Endothelial cell of umbilical vein (primary cell): ENCODE data around the gene LRRC7. TPM values are rescaled to one million over a fixed set of nuclear protein-coding genes. Genes with fewer than 3 reads are reported as not detected.

ENCODE experiments used
- BruUV-seq: library from RNA; stranded (reverse); fragments of 400-500 nt; replicated peaks from 2 replicates; lab custom pipeline; 2021; lab: Mats Ljungman, UMichigan
- CTCF ChIA-PET: fragments of 300-600, 350-600 bp; sonication (Branson Sonifier 250); formaldehyde crosslinking; loops from one replicate; lab custom pipeline; 2021; ENCODE audit warnings: antibody characterized with exemption, inconsistent platforms; lab: Charles Lee
- POLR2A ChIA-PET: fragments of 300-600, 350-600 bp; sonication (Branson Sonifier 250); formaldehyde crosslinking; loops from one replicate; lab custom pipeline; 2021; ENCODE audit warnings: antibody characterized with exemption, inconsistent platforms; lab: Charles Lee
- DNase-seq: peaks from one replicate; pipeline ENCODE4 v3.0.0-alpha.2; 2011; ENCODE audit warnings: low read depth, low spot score
- FAIRE-seq: peaks from 2 replicates; lab custom pipeline; 2011; peaks lifted over from hg19 to GRCh38; lab: Jason Lieb, UNC
- H2AFZ ChIP-seq: 2 replicates; pipeline ENCODE4 v1.6.0; 2012; ENCODE audit warnings: low read depth, low read length, control low read depth, inconsistent platforms
- H3K27ac ChIP-seq: 2 replicates; pipeline ENCODE4 v1.5.1; 2011; ENCODE audit warnings: low read depth, mild to moderate bottlenecking, control low read depth, low read length, moderate library complexity; ENCODE audit not compliant: insufficient read depth
- H3K27me3 ChIP-seq, 2 experiments: 2 replicates each; pipeline versions ENCODE4 v1.6.0 to v1.6.1; 2011; ENCODE audit warnings: low read length in 2 of 2, mixed read lengths in 1 of 2; ENCODE audit not compliant: control insufficient read depth in 2 of 2, insufficient read depth in 2 of 2
- H3K36me3 ChIP-seq, 2 experiments: 2 replicates in 1 of 2; 3 replicates in 1 of 2; pipeline ENCODE4 v1.5.1; 2011; ENCODE audit warnings: low read length in 2 of 2, mild to moderate bottlenecking in 1 of 2, moderate library complexity in 1 of 2; ENCODE audit not compliant: control insufficient read depth in 2 of 2, insufficient read depth in 2 of 2; ENCODE audit errors: extremely low read depth in 1 of 2
- H3K4me1 ChIP-seq: 3 replicates; pipeline ENCODE4 v1.5.1; 2011; ENCODE audit warnings: mild to moderate bottlenecking, low read length; ENCODE audit not compliant: control insufficient read depth, insufficient read depth; ENCODE audit errors: extremely low read depth
- H3K4me2 ChIP-seq: 2 replicates; pipeline ENCODE4 v1.6.1; 2011; ENCODE audit warnings: low read length, control low read depth, mixed read lengths; ENCODE audit not compliant: insufficient read depth
- H3K4me3 ChIP-seq, 3 experiments: fragments of 200-600 bp in 1 of 3; sonication (generic), shearing (Covaris generic) in 1 of 3; replicated peaks in 1 of 3; 2 replicates each; pipeline ENCODE4 v1.5.1; 2011 to 2016; ENCODE audit warnings: control low read depth in 3 of 3, low read length in 3 of 3, mild to moderate bottlenecking in 2 of 3, inconsistent platforms in 1 of 3, low read depth in 1 of 3, moderate library complexity in 1 of 3; ENCODE audit not compliant: insufficient read depth in 1 of 3
- H3K79me2 ChIP-seq: 2 replicates; pipeline ENCODE4 v1.6.0; 2012; ENCODE audit warnings: low read length, inconsistent platforms; ENCODE audit not compliant: control insufficient read depth, insufficient read depth
- H3K9ac ChIP-seq: replicated peaks from 2 replicates; pipeline ENCODE3; 2011; ENCODE audit warnings: low read length, control low read depth; ENCODE audit not compliant: insufficient read depth; ENCODE audit errors: extremely low read depth
- H3K9me1 ChIP-seq: replicated peaks from 3 replicates; pipeline ENCODE4 v1.6.0; 2011; ENCODE audit warnings: mild to moderate bottlenecking, low read length; ENCODE audit not compliant: control insufficient read depth, insufficient read depth; ENCODE audit errors: extremely low read depth
- H3K9me3 ChIP-seq: replicated peaks from 2 replicates; pipeline ENCODE4 v1.5.1; 2012; ENCODE audit warnings: low read length, inconsistent platforms; ENCODE audit not compliant: control insufficient read depth, insufficient read depth
- H4K20me1 ChIP-seq: replicated peaks from 2 replicates; pipeline ENCODE3; 2011; ENCODE audit warnings: mild to moderate bottlenecking, low read length; ENCODE audit not compliant: control insufficient read depth, insufficient read depth; ENCODE audit errors: extremely low read depth
- EZH2 ChIP-seq: IDR thresholded peaks from 2 replicates; pipeline ENCODE4 v1.6.1; 2012; ENCODE audit warnings: borderline replicate concordance, low read depth, mild to moderate bottlenecking, moderate library complexity, low read length, inconsistent platforms; ENCODE audit not compliant: severe bottlenecking
- POLR2A ChIP-seq: IDR thresholded peaks from 2 replicates; pipeline ENCODE4 v1.6.1; 2012; ENCODE audit warnings: low read depth, mild to moderate bottlenecking, control low read depth, low read length
- POLR2AphosphoS5 ChIP-seq: IDR thresholded peaks from 2 replicates; pipeline ENCODE4 v1.6.1; 2012; ENCODE audit warnings: low read depth, mild to moderate bottlenecking, control low read depth, low read length, moderate library complexity; ENCODE audit not compliant: insufficient read depth
- dilution Hi-C: fragments of 300-500 bp; cut with MboI; formaldehyde crosslinking; loops from one replicate; pipeline ENCODE4 v1.15.0; 2019; ENCODE audit warnings: low sequenced_read_pairs; ENCODE audit not compliant: extremely low pct_ligation_motif_present
- intact Hi-C: fragments of 100-400 bp; cut with micrococcal nuclease; formaldehyde crosslinking; loops from one replicate; pipeline ENCODE4 v1.10.0; 2022
- polyA plus RNA-seq, 4 experiments: library from polyadenylated mRNA; depleted of rRNA in 3 of 4; stranded (reverse) in 3 of 4; unstranded in 1 of 4; fragments of >200 nt; gene quantifications; 2 replicates each; pipeline versions ENCODE4 v1.2.1 to v1.2.3, GENCODE V29; 2011 to 2012; ENCODE audit warnings: missing spikeins in 1 of 4
- total RNA-seq: library from RNA; stranded (reverse); gene quantifications from 2 replicates; pipeline ENCODE4 v1.2.3, GENCODE V29; 2021
- TF ChIP-seq, protein P1 (sequence below): IDR thresholded peaks from 2 replicates; pipeline ENCODE4 v1.6.1; 2011; ENCODE audit not compliant: insufficient read depth, insufficient read length
- TF ChIP-seq, protein P2 (sequence below), 2 donors: IDR thresholded peaks; 1 replicate in 1 of 2; 2 replicates in 1 of 2; pipeline ENCODE4 v1.5.1; 2011; ENCODE audit warnings: low read length in 2 of 2, mild to moderate bottlenecking in 2 of 2, moderate library complexity in 2 of 2, control low read depth in 1 of 2, inconsistent platforms in 1 of 2, low read depth in 1 of 2; ENCODE audit not compliant: insufficient read depth in 1 of 2; ENCODE audit errors: extremely low read depth in 1 of 2

LRRC7 gene
- total and polyA plus RNA-seq, 2 donors (not counting 3 experiments of a cell fraction or from before 2014, with no cell fraction given): 0.11 to 0.58 TPM

DNA sequence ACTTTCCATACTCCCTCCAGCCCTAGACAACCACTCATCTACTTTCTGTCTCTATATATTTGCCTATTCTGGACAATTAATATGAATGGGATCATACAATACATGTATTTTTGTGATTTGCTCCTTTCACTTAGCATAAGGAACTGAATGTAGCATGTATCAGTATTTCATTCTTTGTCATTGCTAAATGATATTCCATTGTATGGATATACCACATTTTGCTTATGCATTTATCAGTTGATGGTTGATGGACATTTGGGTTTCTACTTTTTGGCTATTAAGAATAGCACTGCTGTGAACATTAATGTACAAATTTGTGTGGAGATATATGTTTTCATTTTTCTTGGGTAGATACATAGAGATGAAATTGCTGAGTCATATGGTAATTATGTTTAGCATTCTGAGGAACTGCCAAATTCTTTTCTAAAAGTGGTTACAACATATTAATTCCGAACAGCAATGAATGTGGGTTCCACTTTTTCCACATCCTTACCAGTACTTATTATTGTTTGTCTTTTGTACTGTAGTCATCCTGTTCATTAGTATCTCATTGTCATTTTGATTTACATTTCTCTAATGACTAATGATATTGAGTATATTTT, 516.7 kb downstream of the LRRC7 start:
- no peak for FAIRE-seq
- Histone ChIP-seq H3K27me3 (no peaks in the 10 kb centered on the region), H2AFZ (no peak overlapping the region), H3K36me3 (no peaks in the 10 kb centered on the region), H3K9me3 (no peaks in the 10 kb centered on the region), H3K4me2 (no peak overlapping the region), H3K4me1 (no peaks in the 10 kb centered on the region), H3K4me3 (no peak overlapping the region), H3K79me2 (no peaks in the 10 kb centered on the region), H4K20me1 (no peaks in the 10 kb centered on the region), H3K9me1 (no peaks in the 10 kb centered on the region), H3K9ac (no peak overlapping the region), H3K27ac (no peak overlapping the region)
- TF ChIP-seq POLR2AphosphoS5: no peak
- ChIA-PET POLR2A (no interaction called here), CTCF (interaction anchor here (1.4 kb wide), 1 partner anchor 24 kb away, joined by 3 read pairs; no protein-coding TSS in a partner anchor)
- no peak for DNase-seq
- intact Hi-C loops: no loop called here
- BruUV-seq: no TSS peak
- dilution Hi-C loops: no loop called here

GRCh38 chr1:70085521-70085920, 517.8 kb downstream of the LRRC7 start:
- CTCF ChIA-PET: interaction anchor here (1.4 kb wide), 1 partner anchor 23 kb away, joined by 3 read pairs; no protein-coding TSS in a partner anchor
- no peaks in the 10 kb centered on the region for H3K27me3 ChIP-seq
- no peak for DNase-seq
- H3K9ac ChIP-seq: no peak overlapping the region
- no TSS peak for BruUV-seq
- dilution Hi-C loops: no loop called here
- H3K79me2 ChIP-seq: no peaks in the 10 kb centered on the region
- no peak for FAIRE-seq
- H3K9me1 ChIP-seq: no peaks in the 10 kb centered on the region
- no peaks in the 10 kb centered on the region for H3K4me1 ChIP-seq
- no peak overlapping the region for H3K27ac ChIP-seq
- no peaks in the 10 kb centered on the region for H3K9me3 ChIP-seq
- no peak overlapping the region for H2AFZ ChIP-seq
- no peak overlapping the region for H3K4me3 ChIP-seq
- intact Hi-C loops: no loop called here
- no peak overlapping the region for H3K4me2 ChIP-seq
- no peak for TF ChIP-seq EZH2
- TF ChIP-seq, protein P1, sequence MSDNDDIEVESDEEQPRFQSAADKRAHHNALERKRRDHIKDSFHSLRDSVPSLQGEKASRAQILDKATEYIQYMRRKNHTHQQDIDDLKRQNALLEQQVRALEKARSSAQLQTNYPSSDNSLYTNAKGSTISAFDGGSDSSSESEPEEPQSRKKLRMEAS: no peak
- no peak for TF ChIP-seq POLR2A
- TF ChIP-seq, protein P2, sequence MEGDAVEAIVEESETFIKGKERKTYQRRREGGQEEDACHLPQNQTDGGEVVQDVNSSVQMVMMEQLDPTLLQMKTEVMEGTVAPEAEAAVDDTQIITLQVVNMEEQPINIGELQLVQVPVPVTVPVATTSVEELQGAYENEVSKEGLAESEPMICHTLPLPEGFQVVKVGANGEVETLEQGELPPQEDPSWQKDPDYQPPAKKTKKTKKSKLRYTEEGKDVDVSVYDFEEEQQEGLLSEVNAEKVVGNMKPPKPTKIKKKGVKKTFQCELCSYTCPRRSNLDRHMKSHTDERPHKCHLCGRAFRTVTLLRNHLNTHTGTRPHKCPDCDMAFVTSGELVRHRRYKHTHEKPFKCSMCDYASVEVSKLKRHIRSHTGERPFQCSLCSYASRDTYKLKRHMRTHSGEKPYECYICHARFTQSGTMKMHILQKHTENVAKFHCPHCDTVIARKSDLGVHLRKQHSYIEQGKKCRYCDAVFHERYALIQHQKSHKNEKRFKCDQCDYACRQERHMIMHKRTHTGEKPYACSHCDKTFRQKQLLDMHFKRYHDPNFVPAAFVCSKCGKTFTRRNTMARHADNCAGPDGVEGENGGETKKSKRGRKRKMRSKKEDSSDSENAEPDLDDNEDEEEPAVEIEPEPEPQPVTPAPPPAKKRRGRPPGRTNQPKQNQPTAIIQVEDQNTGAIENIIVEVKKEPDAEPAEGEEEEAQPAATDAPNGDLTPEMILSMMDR (IDR thresholded peaks at IDR 0.05; ENCODE audit: extremely low read depth in 1 of 2, insufficient read depth in 1 of 2, low read depth in 1 of 2, low read length in 2 of 2): no peak
- POLR2A ChIA-PET: no interaction called here
- H4K20me1 ChIP-seq: no peaks in the 10 kb centered on the region
- H3K36me3 ChIP-seq: no peaks in the 10 kb centered on the region
